AG09319 (cell line): ENCODE measurements around the gene KRT24.

ENCODE experiments used
- DNase-seq: peaks from one replicate; pipeline ENCODE4 v3.0.0-alpha.2; 2010; ENCODE audit warnings: low read depth; ENCODE audit errors: extremely low read depth
- CTCF ChIP-seq: IDR thresholded peaks from 2 replicates; pipeline ENCODE4 v1.5.1; 2011; ENCODE audit warnings: low read depth, mild to moderate bottlenecking, inconsistent platforms, low read length, moderate library complexity

The KRT24 gene

DNA sequence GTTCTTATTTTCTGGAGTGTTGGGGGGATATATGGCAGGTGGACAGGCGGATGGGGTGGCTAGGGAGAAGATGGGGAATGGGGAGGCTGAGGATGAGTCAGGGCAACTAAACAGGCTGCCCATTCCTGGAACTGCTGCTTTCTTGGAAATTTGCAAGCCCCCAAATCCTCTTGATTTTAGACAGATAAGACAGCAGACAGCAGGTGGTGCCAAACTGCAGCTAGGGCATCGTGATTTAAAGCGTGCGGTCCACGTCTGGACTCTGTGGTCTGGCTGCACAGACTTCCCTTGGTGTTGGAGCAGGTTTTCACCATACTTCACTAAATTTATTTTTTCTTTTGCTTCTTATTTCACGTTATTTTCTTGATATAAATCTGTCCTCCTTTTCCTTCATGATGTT, 10.9 kb upstream of the KRT24 start:
- peak; percentile 18 for TF ChIP-seq CTCF
- no peak for DNase-seq

DNA sequence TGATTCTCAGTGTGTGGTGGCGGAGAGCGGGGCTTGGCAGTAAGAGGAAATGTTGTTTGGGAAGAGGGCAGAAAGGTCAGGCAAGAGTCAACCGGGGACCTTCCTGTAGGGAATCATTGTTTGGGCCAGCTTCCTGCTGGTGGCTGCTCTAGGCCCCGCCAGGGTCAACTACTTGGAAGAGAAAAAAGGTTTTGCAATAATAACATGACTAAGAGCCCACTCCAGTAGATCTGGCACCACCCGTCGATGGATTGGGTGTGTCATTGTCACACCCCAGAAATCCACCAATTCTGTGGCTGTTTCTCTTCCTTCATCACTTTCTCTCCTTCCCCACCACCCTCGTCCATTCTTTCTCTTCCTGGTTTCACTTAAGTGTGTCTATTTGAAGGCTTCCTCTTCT, 4.2 kb upstream of the KRT24 start:
- DNase-seq: no peak
- no peak for TF ChIP-seq CTCF

- no peak for TF ChIP-seq CTCF
- no peak for DNase-seq
Observed at GRCh38 chr17:40705584-40705983, 2.0 kb upstream of the KRT24 start.

- TF ChIP-seq CTCF: no peak
- no peak for DNase-seq
Observed at GRCh38 chr17:40702271-40702670, 1.3 kb downstream of the KRT24 start.

DNA sequence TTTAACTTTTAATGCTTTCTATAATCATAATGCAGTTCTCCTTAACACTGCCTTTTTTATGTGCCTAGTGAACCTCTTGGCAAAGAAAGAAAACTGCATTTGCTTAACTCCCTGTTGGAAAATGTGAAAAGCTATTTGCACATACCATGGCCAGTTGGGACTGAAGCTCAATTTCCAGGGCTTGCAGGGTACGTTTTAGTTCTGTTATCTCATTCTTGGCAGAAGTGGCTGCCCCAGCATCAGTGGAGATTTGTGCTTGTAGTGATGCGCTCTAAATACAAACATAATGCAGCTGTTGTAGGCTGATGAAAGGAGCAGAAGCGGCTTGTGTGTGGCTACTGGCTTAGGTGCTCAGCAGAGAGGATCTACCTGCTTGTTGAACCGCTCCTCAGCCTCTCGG, 3.7 kb downstream of the KRT24 start:
- DNase-seq: no peak
- TF ChIP-seq CTCF: no peak

DNA sequence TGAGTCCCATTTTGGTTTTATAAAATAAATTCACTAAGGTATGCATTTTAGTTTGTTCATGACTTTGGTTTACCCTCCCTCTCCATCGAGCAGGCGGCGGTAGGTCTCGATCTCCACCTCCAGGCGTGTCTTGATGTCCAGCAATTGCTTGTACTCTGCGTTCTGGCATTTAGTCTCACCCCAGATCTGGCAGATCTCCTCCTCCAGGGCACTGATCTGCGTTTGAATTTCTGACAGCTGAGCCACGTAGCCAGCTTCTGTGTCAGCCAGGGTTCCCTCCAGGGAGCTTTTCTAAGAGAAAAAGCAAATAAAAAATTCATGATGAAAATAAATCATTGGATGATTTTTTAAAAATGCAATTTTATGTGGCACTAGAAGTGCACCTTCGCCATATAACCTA, 4.2 kb downstream of the KRT24 start:
- no peak for TF ChIP-seq CTCF
- DNase-seq: no peak

- TF ChIP-seq CTCF: no peak
- no peak for DNase-seq
Observed at GRCh38 chr17:40697297-40697696, 6.3 kb downstream of the KRT24 start.

DNA sequence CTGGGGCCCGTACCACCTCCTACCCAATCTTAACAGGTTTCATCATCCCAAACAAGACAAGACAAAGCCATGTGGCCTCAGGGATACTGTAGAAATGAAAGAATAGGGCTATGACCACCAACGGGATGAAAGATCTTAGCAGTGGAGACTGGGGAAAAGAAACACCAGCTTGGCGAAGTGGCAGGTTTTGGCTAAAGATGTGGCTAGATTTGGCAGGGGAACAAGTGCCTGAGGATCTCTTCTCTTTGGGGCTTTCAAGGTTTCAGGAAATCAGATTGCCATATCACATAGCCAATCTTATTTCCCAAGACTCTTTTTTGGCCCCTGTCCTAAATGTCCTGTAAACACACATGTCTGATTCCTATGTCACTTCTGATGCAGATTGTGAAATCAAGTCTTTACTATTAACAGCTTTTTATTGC, 6.9 kb downstream of the KRT24 start:
- no peak for TF ChIP-seq CTCF
- peak; percentile 4 for DNase-seq
